ENCODE data around the gene OSBPL8. TPM values are rescaled to one million over a fixed set of nuclear protein-coding genes. Genes with fewer than 3 reads are reported as not detected.

OSBPL8 gene
- total and polyA plus RNA-seq, 9 of the 15 experiments (the other 6 are each of a cell fraction or from before 2014, with no cell fraction given) = 17.4 to 82.7 (median 42.8) TPM

- no peak for FAIRE-seq
Observed at GRCh38 chr12:76345569-76345968, 214.0 kb downstream of the OSBPL8 start.

More at GRCh38 chr12:76345569-76345968, 214.0 kb downstream of the OSBPL8 start:
- WGBS (ENCODE audit: insufficient coverage, low coverage, missing lambda C conversion rate) = 95% methylated on average over 1 of the region's 1 CpG
- Histone ChIP-seq H3K9me3 (replicated peaks; ENCODE audit: control insufficient read depth, insufficient read depth, low read depth, low read length) (no peaks in the 10 kb centered on the region), H3K4me1 (replicated peaks in 1 of 2; ENCODE audit: control insufficient read depth in 2 of 2, insufficient read depth in 2 of 2, low read length in 2 of 2) (peaks cover 8 to 19% of the 10 kb centered on the region in 2 experiments; a peak in 4 of 5 replicates), H3K9ac (ENCODE audit: insufficient read depth in 1 of 2, low read depth in 2 of 2, low read length in 2 of 2) (no peak overlapping the region), H3K4me3 (no peak overlapping the region), H3K36me3 (ENCODE audit: control insufficient read depth, insufficient read depth, low read length) (no peaks in the 10 kb centered on the region), H3K4me2 (ENCODE audit: insufficient read depth, low read length) (no peak overlapping the region), H3K27ac (ENCODE audit: extremely low read depth, low read depth, low read length) (no peak overlapping the region), H4K20me1 (replicated peaks; ENCODE audit: control insufficient read depth, insufficient read depth, low read length) (no peaks in the 10 kb centered on the region), H3K9me1 (ENCODE audit: control insufficient read depth, insufficient read depth, low read length) (no peaks in the 10 kb centered on the region), H3K79me2 (ENCODE audit: control insufficient read depth, insufficient read depth, low read length) (peaks cover 16% of the 10 kb centered on the region), H3K27me3 (ENCODE audit: control insufficient read depth in 2 of 2, insufficient read depth in 2 of 2, low read length in 2 of 2) (no peaks in the 10 kb centered on the region), H2AFZ (ENCODE audit: low read depth, low read length) (no peak overlapping the region)
- CTCF ChIA-PET (ENCODE audit: low intra/inter-chr PET ratio) = no interaction called here
- POLR2A ChIA-PET = interaction anchor here (0.8 kb wide), 1 partner anchor 11 kb away, joined by 3 read pairs; no protein-coding TSS in a partner anchor
- in situ Hi-C loops (cut with MboI) (loop anchor here (10.0 kb wide), 3 partner anchors 191 to 1021 kb away; no protein-coding TSS in a partner anchor), intact Hi-C loops (cut with micrococcal nuclease) (loop anchor here (5.0 to 10.0 kb wide), 3 partner anchors 38 to 861 kb away; partner anchors contain the start of gene GLIPR1)
- ATAC-seq (no peak), DNase-seq (ENCODE audit: extremely low read depth in 1 of 4, low spot score in 3 of 4) (no peak)
- TF ChIP-seq TFE3 (CRISPR knock-in tag; IDR thresholded peaks at IDR 0.05) (peak; percentile 90), SMAD1 (IDR thresholded peaks at IDR 0.05; ENCODE audit: low read depth, low read length, partially characterized antibody) (no peak)
- BruUV-seq (replicated peaks) = no TSS peak
